Pons (tissue), 1 donor: Measurements from ENCODE around the gene ESPN.
"Not testable (repeated sequence)": the region's sequence is repeated elsewhere in the genome, so short reads cannot be mapped to it uniquely, and the experiment has no call there.

Source experiments
- DNase-seq: peaks from one replicate; pipeline ENCODE4 v3.0.0-alpha.2; 2016; ENCODE audit warnings: low spot score

The ESPN gene

GRCh38 chr1:6428453-6428852 is 3.9 kb downstream of the ESPN start:
- DNase-seq, result not testable (repeated sequence)

- DNase-seq, result not testable (repeated sequence)
Observed at GRCh38 chr1:6429660-6430411, 5.3 kb downstream of the ESPN start.

DNA sequence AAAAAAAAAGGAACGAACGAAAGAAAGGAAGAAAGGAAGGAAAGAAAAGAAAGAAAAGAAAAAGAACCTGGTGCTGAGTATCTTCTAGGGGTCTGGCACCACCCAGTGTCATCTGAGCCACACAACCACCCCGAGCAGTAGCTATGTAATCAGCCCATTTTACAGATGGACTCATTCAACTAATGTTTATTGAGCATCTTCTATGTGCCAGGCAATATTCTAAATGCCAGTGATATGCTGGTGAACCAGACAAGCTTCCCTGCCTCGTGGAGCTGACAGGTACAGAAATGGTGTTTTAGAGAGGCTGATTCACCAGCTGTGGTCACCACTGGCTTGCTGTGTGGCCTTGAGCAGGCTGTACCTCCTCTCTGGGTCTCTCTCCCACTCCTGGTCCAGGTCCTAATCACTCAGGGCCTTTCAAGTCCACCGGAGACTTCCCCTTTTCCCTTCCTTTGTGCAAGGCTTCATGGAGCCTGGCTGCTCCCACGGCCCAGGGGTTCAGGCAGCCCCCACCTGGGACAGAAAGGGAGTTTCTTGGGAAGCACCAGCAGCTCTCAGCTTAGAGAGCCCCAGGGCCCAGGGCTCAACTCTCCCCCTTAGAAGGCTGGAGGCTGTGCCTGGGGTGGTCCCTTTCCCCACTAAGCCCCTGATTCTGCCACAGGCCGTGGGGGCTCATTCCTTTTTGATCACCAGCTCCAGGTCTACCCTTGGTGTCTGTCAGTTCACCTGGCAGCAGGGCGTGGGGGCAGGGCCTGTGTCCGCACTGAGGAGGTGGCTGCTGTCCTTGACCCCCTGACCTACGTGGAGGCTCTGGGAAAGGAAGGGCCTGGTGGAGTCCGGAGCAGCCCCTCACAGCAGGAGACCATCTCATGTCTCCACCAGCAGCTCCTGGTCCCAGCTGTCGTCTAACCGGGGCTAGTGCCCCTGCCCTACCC is 7.3 kb downstream of the ESPN start:
- not testable (repeated sequence) for DNase-seq

DNA sequence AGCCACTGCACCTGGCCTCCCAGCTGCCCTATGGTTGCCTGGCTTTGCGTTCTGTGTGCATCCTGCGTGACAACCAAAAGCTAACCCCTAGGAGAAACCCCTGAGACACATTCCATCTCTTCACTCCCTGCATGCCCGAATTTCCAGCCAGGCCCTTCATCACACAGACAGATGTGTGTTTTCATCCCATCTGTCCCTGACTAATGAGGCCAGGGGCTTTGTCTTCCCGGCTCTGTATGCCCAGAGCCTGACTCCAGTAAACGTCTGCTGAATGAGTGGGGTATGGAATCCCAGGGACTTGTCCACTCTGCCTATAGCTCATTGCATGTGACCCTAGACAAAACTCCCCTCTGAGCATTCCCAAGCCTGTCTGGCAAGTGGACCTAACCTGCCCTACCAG is 9.6 kb downstream of the ESPN start:
- no peak for DNase-seq

DNA sequence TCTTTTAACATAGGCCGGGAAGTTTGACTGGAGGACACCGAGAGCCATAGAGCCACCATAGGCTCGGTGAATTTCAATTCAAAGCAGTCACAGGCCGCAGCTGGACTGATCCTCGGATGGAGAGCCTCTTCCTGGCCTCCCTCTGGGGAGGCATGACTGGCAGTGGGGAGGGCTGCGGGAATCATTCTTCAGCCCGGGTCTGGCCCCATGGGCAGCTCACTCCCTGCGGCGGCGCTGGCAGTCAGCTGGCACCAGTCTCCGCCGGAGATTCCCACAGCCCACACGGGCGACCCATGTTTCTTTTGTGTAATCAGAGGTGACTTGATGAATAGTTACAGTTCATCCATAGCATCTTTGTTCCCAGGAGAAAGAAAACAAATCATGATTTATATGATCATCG is 10.6 kb downstream of the ESPN start:
- no peak for DNase-seq

GRCh38 chr1:6435547-6435946 is 11.0 kb downstream of the ESPN start:
- no peak for DNase-seq

GRCh38 chr1:6436277-6436676 is 11.7 kb downstream of the ESPN start:
- not testable (repeated sequence) for DNase-seq

GRCh38 chr1:6437012-6437700 is 12.6 kb downstream of the ESPN start:
- peak; percentile 46 for DNase-seq

DNA sequence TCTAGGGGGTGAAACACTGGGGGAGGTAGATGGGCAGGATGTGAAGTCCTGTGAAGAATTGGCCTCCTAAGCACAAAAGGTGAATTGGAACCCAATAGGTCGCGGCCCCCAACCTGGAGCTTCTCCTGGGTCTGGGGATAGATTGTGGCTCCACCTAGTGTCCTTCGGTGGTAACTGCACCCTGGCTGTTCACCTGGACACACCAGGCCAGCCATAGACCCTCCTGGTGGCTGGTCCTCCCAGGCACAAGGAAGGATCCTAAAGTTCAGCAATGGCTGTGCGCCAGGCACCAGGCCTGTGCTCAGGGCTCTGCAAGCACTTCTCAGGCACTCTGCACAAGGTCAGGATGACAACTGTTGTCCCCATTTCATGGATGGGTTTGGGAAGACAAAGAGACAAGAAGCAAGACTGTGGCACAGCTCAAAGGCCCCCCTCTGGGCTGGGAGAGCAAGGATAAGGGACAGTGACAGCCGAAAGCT is 13.5 kb downstream of the ESPN start:
- DNase-seq, result peak; percentile 16

DNA sequence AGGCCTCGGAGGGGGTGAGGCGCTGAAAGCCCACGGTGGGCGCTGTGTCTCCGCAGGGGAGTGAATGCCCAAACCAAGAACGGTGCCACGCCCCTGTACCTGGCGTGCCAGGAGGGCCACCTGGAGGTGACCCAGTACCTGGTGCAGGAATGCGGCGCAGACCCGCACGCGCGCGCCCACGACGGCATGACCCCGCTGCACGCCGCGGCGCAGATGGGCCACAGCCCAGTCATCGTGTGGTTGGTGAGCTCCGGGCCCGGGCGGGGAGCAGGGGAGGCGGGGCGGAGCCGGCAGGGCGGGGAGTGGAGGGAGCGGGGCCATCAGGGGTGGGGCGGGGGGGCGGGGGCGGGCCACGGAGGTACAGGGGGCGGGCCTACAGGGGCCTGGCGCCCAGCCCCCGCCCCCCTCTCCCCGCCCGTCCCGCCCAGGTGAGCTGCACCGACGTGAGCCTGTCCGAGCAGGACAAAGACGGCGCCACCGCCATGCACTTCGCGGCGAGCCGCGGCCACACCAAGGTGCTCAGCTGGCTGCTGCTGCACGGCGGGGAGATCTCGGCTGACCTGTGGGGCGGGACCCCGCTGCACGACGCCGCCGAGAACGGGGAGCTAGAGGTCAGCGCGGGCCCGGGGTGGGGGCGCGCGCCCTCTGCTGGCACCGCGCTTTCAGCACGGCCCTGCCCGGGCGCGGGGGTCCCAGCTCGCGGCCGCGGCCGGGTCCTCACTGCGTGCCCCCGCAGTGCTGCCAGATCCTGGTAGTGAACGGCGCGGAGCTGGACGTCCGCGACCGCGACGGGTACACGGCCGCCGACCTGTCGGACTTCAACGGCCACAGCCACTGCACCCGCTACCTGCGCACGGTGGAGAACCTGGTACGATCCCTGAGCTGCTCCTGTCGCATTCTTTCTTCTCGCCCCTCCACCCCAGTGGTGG is 15.9 kb downstream of the ESPN start:
- DNase-seq, result no peak

DNA sequence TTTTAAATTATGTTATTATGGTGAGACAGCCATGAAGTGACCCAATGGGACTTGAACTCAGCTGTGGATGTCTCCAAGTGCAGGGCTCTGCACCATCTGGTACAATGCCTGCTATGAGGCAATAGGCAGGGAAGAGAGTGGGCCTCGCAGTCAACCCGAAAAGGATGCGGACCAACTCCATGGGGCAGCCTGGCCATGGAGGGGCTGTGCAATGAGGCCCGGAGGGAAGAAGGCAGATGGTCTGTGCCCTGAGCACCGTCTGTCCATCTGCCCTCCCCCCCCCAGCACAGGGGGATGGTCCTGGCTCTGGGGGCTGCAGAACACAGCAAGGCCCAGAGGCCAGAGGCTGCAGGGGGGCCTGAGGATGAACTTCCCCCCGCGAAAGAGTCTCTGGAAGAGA is 17.0 kb downstream of the ESPN start:
- DNase-seq, result no peak

- no peak for DNase-seq
Observed at GRCh38 chr1:6443339-6444115, 19.0 kb downstream of the ESPN start.

- DNase-seq, result no peak
Observed at GRCh38 chr1:6444377-6444776, 19.8 kb downstream of the ESPN start.

GRCh38 chr1:6445062-6445763 is 20.6 kb downstream of the ESPN start:
- DNase-seq, result no peak

- not testable (repeated sequence) for DNase-seq
Observed at GRCh38 chr1:6445929-6446328, 21.4 kb downstream of the ESPN start.

- DNase-seq, result no peak
Observed at GRCh38 chr1:6446665-6447015, 22.1 kb downstream of the ESPN start.

GRCh38 chr1:6447016-6447817 is 22.6 kb downstream of the ESPN start:
- DNase-seq, result no peak

- no peak for DNase-seq
Observed at GRCh38 chr1:6447818-6448748, 23.5 kb downstream of the ESPN start.
